Activated naive CD4-positive, alpha-beta T cell treated with anti-CD3 and anti-CD28 coated beads, Interleukin-2, amount 50 U/mL, for 24 hours (primary cell): ENCODE results near the gene UTF1.
"Not testable (repeated sequence)": the region's sequence is repeated elsewhere in the genome, so short reads cannot be mapped to it uniquely, and the experiment has no call there.

Source experiments
- H3K27ac Mint-ChIP-seq: one replicate; pipeline ENCODE4 v1.8.0; 2021; ENCODE audit warnings: mild to moderate bottlenecking, mixed read lengths
- H3K27me3 Mint-ChIP-seq: one replicate; pipeline ENCODE4 v1.8.0; 2021; ENCODE audit warnings: mixed read lengths
- H3K36me3 Mint-ChIP-seq: one replicate; pipeline ENCODE4 v1.8.0; 2021; ENCODE audit warnings: mixed read lengths
- H3K4me1 Mint-ChIP-seq: one replicate; pipeline ENCODE4 v1.8.0; 2021; ENCODE audit warnings: mixed read lengths
- H3K4me3 Mint-ChIP-seq: one replicate; pipeline ENCODE4 v1.8.0; 2021; ENCODE audit warnings: mild to moderate bottlenecking, mixed read lengths
- H3K9me3 Mint-ChIP-seq: one replicate; pipeline ENCODE4 v1.8.0; 2021; ENCODE audit warnings: mixed read lengths

Gene UTF1

DNA sequence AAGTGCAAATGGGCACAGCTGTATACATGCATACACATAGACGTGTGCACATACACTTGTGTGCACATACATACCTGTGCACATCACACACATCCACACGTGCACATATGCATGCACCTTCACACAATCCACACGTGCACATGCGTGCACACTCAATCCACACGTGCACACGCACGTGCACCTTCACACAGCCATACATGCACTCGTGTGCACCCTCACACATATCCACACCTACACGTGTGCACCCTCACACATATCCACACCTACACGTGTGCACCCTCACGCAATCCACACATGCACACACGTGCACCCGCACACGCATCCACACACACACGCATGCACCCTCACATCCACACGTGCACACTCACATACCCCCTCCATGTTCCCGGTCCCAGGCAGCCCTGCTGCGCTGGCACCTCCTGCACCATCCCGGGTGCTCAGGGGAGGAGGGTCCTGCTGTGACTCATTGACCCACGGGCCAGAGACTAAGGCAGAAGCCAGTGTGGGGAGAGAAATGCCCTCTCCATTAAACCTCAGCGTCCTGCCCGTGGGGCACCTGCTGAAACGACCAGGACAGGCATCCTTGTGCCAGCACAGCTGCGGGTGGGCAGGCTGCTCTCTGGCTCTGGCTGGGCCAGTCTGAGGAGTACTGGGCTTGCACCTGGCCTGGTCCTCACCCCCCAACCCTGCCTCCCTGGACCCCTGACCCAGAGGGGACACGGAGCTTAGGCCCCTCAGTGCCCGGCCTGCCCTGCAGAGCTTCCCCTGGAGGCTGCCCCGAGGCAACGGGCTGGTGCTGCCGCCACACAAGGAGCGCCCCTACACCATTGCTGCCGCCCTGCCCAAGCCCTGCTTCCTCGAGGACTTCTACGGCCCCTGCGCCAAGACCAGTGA lies 17.8 kb upstream of the UTF1 start:
- H3K9me3 Mint-ChIP-seq, result no peaks in the 10 kb centered on the region
- H3K27me3 Mint-ChIP-seq, result peaks cover 2% of the 10 kb centered on the region
- H3K4me3 Mint-ChIP-seq, result no peak overlapping the region
- H3K36me3 Mint-ChIP-seq, result no peaks in the 10 kb centered on the region
- H3K4me1 Mint-ChIP-seq, result peaks cover 4% of the 10 kb centered on the region
- no peak overlapping the region for H3K27ac Mint-ChIP-seq

DNA sequence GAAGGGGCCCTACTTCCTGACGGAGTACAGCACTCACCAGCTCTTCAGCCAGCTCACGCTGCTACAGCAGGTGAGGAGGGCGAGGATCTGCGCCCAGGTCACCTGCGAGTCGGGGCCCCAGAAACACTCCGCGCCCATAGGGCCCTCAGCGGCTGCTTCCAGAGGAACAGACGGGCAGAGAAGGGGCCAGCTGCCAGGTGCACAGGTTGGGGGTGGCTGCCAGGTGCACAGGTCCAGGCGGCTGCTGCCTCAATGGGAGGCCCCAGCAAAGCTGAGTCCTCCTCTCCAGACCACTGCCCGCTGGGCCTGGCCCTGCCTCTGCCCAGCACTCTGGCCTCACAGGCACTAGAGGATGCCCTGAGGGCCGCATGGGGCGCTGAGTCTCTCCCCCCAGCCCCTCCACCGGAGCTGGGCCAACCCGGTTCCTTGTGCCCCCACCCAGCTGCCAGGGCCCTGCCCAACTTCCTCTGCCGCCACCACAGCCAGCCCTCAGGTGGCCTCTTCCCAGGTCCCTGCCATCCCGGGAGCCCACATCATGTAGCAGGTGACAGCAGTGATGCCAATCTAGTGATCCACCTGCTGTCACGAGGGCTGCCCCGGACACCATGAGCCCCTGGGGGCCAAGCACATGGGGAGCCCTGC lies 17.0 kb upstream of the UTF1 start:
- Mint-ChIP-seq H3K27ac (no peak overlapping the region), H3K4me3 (no peak overlapping the region), H3K4me1 (peaks cover 4% of the 10 kb centered on the region), H3K27me3 (peaks cover 2% of the 10 kb centered on the region), H3K9me3 (no peaks in the 10 kb centered on the region), H3K36me3 (no peaks in the 10 kb centered on the region)

DNA sequence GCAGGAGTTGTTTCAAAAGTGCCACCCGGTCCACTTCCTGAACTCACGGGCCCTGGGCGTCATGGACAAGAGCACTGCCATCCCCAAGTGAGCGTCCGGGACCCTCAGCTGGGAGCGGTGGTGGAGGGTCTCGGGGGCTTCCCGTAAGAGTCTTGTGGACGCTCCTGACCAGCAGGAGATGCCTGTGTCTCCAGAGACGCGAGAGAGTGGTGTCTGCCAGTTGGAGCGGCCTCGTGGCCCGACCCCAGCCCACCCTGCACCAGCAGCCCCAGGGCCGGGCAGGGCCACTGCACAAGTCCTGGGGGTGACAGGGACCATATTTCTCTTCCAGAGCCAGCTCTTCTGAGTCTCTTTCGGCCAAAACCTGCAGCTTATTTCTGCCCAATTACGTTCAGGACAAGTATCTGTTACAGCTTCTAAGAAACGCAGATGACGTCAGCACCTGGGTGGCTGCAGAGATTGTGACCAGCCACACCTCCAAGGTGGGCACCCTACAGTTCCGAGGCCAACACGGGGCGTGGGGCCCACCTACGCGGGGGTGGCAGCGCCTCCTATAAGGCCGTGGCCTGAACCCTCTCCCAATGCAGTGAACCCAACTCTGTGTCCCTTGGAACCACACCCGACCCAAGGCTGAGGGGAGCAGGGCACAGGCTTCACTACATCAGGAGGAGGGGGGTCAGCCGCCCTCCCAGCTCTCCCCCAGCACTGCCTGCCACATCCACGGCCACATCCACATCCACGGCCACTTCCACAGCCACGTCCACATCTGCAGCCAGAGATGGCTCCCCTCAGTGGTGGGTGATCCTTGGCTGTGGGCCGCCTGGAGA lies 16.2 kb upstream of the UTF1 start:
- Mint-ChIP-seq H3K4me3 (no peak overlapping the region), H3K27ac (no peak overlapping the region), H3K36me3 (no peaks in the 10 kb centered on the region), H3K9me3 (no peaks in the 10 kb centered on the region), H3K27me3 (peaks cover 2% of the 10 kb centered on the region), H3K4me1 (peaks cover 4% of the 10 kb centered on the region)

GRCh38 chr10:133214468-133215410 lies 15.3 kb upstream of the UTF1 start:
- H3K4me3 Mint-ChIP-seq, result no peak overlapping the region
- peaks cover 2% of the 10 kb centered on the region for H3K27me3 Mint-ChIP-seq
- no peaks in the 10 kb centered on the region for H3K9me3 Mint-ChIP-seq
- peaks cover 4% of the 10 kb centered on the region for H3K4me1 Mint-ChIP-seq
- H3K36me3 Mint-ChIP-seq, result no peaks in the 10 kb centered on the region
- no peak overlapping the region for H3K27ac Mint-ChIP-seq

- H3K4me1 Mint-ChIP-seq, result peaks cover 1% of the 10 kb centered on the region
- H3K9me3 Mint-ChIP-seq, result no peaks in the 10 kb centered on the region
- H3K27me3 Mint-ChIP-seq, result peaks cover 2% of the 10 kb centered on the region
- H3K27ac Mint-ChIP-seq, result no peak overlapping the region
- no peaks in the 10 kb centered on the region for H3K36me3 Mint-ChIP-seq
- H3K4me3 Mint-ChIP-seq, result no peak overlapping the region
Observed at GRCh38 chr10:133215586-133215985, 14.4 kb upstream of the UTF1 start.

GRCh38 chr10:133216776-133217175 lies 13.2 kb upstream of the UTF1 start:
- peaks cover 8% of the 10 kb centered on the region for H3K27me3 Mint-ChIP-seq
- no peaks in the 10 kb centered on the region for H3K4me1 Mint-ChIP-seq
- H3K27ac Mint-ChIP-seq, result no peak overlapping the region
- no peak overlapping the region for H3K4me3 Mint-ChIP-seq
- no peaks in the 10 kb centered on the region for H3K9me3 Mint-ChIP-seq
- H3K36me3 Mint-ChIP-seq, result no peaks in the 10 kb centered on the region

DNA sequence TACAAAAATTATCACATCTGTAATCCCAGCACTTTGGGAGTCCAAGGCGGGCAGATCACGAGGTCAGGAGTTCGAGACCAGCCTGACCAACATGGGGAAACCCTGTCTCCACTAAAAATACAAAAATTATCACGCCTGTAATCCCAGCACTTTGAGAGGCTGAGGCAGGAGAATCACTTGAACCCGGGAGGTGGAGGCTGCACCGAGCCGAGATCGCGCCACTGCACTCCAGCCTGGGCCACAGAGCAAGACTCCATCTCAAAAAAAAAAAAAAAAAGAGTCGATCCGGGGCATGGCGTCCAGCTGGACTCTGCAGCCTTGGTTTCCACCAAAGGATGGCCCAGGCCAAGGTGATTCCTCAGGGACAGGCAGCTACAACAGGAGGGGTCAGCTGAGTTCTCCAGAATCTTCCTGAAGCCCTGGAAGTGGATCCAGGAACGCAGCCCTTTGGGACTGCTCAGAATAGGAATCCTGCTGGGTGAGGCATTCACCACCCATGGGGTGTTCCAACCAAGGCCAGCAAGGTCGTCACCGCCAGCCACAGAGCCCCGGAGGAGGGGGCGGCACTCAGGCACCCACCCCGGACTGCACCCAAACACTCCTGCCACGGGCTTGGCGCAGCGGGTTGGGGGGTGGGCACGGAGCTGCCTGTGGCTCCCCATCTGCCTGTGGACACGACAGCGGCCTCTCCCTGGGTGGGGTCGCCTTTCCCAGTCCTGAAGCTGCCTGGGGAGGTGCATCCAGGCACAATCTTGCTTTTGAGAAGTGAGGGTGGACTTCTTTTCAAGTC lies 12.0 kb upstream of the UTF1 start:
- H3K4me3 Mint-ChIP-seq, result no peak overlapping the region
- H3K27me3 Mint-ChIP-seq, result peaks cover 6% of the 10 kb centered on the region

GRCh38 chr10:133218891-133219290 lies 11.1 kb upstream of the UTF1 start:
- Mint-ChIP-seq H3K27ac (no peak overlapping the region), H3K27me3 (peaks cover 6% of the 10 kb centered on the region), H3K4me3 (no peak overlapping the region), H3K9me3 (no peaks in the 10 kb centered on the region), H3K4me1 (no peaks in the 10 kb centered on the region), H3K36me3 (no peaks in the 10 kb centered on the region)

More for the DNA sequence above, 12.0 kb upstream of the UTF1 start:
- H3K27ac Mint-ChIP-seq, result no peak overlapping the region
- no peaks in the 10 kb centered on the region for H3K4me1 Mint-ChIP-seq
- H3K9me3 Mint-ChIP-seq, result no peaks in the 10 kb centered on the region
- H3K36me3 Mint-ChIP-seq, result no peaks in the 10 kb centered on the region

DNA sequence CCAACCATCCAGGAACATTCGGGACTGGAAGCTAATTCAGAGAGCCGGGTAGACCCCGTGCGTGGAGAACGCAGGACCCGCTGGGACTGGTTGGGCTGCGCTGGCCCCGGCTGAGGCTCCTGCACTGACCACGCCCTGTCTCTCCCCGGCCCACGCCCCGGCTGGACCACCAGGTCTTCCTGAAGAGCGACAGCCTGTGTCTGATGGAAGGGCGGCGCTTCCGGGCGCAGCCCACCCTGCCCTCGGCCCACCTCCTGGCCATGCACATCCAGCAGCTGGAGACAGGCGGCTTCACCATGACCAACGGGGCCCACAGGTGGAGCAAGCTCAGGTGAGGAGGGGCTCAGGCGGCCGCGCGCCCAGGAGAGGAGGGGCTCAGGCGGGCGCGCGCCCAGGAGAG lies 10.2 kb upstream of the UTF1 start:
- no peak overlapping the region for H3K27ac Mint-ChIP-seq
- no peaks in the 10 kb centered on the region for H3K9me3 Mint-ChIP-seq
- H3K4me3 Mint-ChIP-seq, result no peak overlapping the region
- peaks cover 6% of the 10 kb centered on the region for H3K27me3 Mint-ChIP-seq
- no peaks in the 10 kb centered on the region for H3K4me1 Mint-ChIP-seq
- no peaks in the 10 kb centered on the region for H3K36me3 Mint-ChIP-seq

DNA sequence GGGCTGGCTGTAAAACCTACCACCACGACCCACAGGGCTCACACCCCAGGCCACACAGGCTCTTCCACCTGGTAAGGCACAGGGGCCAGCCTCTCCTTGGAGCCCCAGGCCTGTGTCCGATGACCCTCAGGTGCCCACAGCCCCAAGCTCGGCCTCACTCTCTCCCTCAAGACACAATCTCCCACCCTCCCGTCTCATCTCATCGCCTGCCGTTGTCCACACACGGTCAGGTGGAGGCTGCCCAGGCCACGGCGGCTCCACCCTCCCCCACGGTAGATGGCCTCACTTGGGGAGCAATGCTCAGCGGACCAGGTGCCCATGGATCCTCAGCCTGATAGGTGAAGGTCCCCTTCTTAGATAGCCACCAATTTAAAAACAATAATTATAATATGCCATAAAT lies 8.7 kb upstream of the UTF1 start:
- Mint-ChIP-seq H3K9me3 (no peaks in the 10 kb centered on the region), H3K4me3 (no peak overlapping the region), H3K27me3 (peaks cover 10% of the 10 kb centered on the region), H3K36me3 (no peaks in the 10 kb centered on the region), H3K4me1 (no peaks in the 10 kb centered on the region), H3K27ac (no peak overlapping the region)

DNA sequence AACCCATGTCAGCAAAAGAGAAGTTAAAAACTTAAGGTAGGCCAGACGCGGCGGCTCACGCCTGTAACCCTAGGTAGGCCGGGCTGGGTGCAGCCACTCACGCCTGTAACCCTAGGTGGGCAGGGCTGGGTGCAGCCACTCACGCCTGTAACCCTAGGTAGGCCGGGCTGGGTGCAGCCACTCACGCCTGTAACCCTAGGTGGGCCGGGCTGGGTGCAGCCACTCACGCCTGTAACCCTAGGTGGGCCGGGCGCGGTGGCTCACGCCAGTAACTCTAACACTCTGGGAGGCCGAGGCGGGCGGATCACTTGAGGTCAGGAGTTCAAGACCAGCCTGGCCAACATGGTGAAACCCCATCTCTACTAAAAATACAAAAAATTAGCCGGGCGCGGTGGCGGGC lies 8.3 kb upstream of the UTF1 start:
- H3K27ac Mint-ChIP-seq, H3K4me3 Mint-ChIP-seq, H3K9me3 Mint-ChIP-seq, H3K36me3 Mint-ChIP-seq, H3K4me1 Mint-ChIP-seq: not testable (repeated sequence)
- peaks cover 10% of the 10 kb centered on the region for H3K27me3 Mint-ChIP-seq

GRCh38 chr10:133224076-133224475 lies 5.9 kb upstream of the UTF1 start:
- peaks cover 21% of the 10 kb centered on the region for H3K27me3 Mint-ChIP-seq
- H3K4me3 Mint-ChIP-seq, result no peak overlapping the region
- H3K9me3 Mint-ChIP-seq, result no peaks in the 10 kb centered on the region
- H3K4me1 Mint-ChIP-seq, result peaks cover 2% of the 10 kb centered on the region
- no peaks in the 10 kb centered on the region for H3K36me3 Mint-ChIP-seq
- H3K27ac Mint-ChIP-seq, result no peak overlapping the region

DNA sequence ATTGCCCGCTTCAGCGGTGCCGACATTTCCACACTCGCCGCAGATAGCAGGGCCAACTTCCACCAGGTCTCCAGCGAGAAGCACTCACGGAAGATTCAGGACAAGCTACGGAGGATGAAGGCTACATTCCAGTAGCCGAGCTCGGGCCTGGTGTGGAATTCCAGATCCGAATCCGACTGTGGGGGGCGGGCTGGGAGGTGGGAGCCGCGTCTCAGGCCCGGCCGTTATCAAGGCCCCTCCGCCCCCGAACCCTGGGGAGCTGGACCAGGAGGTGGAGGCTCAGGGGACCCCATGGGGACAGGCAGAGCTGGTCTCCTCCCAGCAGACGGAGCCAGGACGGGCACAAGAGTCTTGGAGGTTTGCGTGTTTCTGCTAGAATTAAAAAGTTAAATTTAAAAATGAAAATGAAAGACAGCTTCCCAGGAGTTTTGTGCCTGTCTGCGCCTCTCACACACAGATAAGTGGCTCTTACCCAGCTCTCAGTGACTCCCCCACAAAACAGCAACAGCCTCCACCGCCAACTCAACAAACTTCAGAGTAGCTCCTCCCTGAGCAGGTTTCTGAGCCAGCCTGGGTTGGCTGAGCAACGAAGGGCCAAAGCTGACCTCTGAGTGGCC lies 5.2 kb upstream of the UTF1 start:
- no peaks in the 10 kb centered on the region for H3K9me3 Mint-ChIP-seq
- no peak overlapping the region for H3K4me3 Mint-ChIP-seq
- peaks cover 25% of the 10 kb centered on the region for H3K27me3 Mint-ChIP-seq
- H3K36me3 Mint-ChIP-seq, result no peaks in the 10 kb centered on the region
- H3K27ac Mint-ChIP-seq, result no peak overlapping the region
- H3K4me1 Mint-ChIP-seq, result peaks cover 6% of the 10 kb centered on the region

- peaks cover 6% of the 10 kb centered on the region for H3K4me1 Mint-ChIP-seq
- H3K36me3 Mint-ChIP-seq, result no peaks in the 10 kb centered on the region
- H3K4me3 Mint-ChIP-seq, result no peak overlapping the region
Observed at GRCh38 chr10:133225707-133226191, 4.3 kb upstream of the UTF1 start.

More at GRCh38 chr10:133225707-133226191, 4.3 kb upstream of the UTF1 start:
- no peak overlapping the region for H3K27ac Mint-ChIP-seq
- H3K27me3 Mint-ChIP-seq, result peaks cover 25% of the 10 kb centered on the region
- no peaks in the 10 kb centered on the region for H3K9me3 Mint-ChIP-seq
